Progenitor cell of endocrine pancreas (in vitro differentiated cells): Measurements from ENCODE around the gene GTF2B. TPM values are rescaled to one million over a fixed set of nuclear protein-coding genes. Genes with fewer than 3 reads are reported as not detected.

Source experiments
- DNase-seq: peaks from one replicate; pipeline ENCODE4 v3.0.0; 2021; ENCODE audit warnings: low spot score; ENCODE audit not compliant: unreplicated experiment
- H3K27ac Mint-ChIP-seq: 2 replicates; pipeline ENCODE4 v1.8.0; 2021; ENCODE audit warnings: mild to moderate bottlenecking, moderate library complexity, mixed read lengths
- H3K27me3 Mint-ChIP-seq: 2 replicates; pipeline ENCODE4 v1.8.0; 2021; ENCODE audit warnings: mixed read lengths
- H3K36me3 Mint-ChIP-seq: 2 replicates; pipeline ENCODE4 v1.8.0; 2022; ENCODE audit warnings: mixed read lengths; ENCODE audit not compliant: insufficient read depth
- H3K4me1 Mint-ChIP-seq: 2 replicates; pipeline ENCODE4 v1.8.0; 2021; ENCODE audit warnings: low read depth, mixed read lengths
- H3K4me3 Mint-ChIP-seq: 2 replicates; pipeline ENCODE4 v1.8.0; 2021; ENCODE audit warnings: low read depth, mild to moderate bottlenecking, moderate library complexity, mixed read lengths
- H3K9me3 Mint-ChIP-seq: 2 replicates; pipeline ENCODE4 v1.8.0; 2021; ENCODE audit warnings: low read depth, mixed read lengths
- total RNA-seq: library from RNA; stranded (reverse); gene quantifications from 2 replicates; pipeline ENCODE4 v1.2.1, GENCODE V29; 2021
- TF ChIP-seq, protein P1 (sequence below): fragments of 200-600 bp; sonication (generic); IDR thresholded peaks from one replicate; pipeline ENCODE4 v1.5.0; 2021; ENCODE audit warnings: antibody characterized with exemption, mild to moderate bottlenecking; ENCODE audit not compliant: unreplicated experiment

GTF2B gene
- total RNA-seq, 1 donor from 2014 or later, result 27.4 TPM

DNA sequence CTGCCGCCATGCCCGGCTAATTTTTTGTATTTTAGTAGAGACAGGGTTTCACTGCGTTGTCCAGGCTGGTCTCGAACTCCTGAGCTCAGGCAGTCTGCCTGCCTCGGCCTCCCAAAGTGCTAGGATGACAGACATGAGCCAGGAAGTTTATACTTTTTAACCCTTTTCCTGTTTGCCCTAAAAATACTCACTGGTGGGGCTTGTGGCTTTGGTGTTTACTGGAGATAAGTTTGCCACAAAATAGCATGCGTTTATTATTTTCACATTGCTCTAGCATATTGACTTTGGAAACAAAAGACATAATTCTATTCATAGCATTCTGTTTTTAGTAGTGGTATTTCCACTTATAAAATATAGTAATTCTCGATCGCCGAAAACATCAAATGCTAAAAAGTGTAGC, 19.8 kb upstream of the GTF2B start:
- Mint-ChIP-seq H3K9me3 (peaks cover 26% of the 10 kb centered on the region), H3K4me3 (no peak overlapping the region), H3K4me1 (no peaks in the 10 kb centered on the region), H3K36me3 (peaks cover 4% of the 10 kb centered on the region), H3K27me3 (no peaks in the 10 kb centered on the region), H3K27ac (no peak overlapping the region)
- TF ChIP-seq, protein P1, sequence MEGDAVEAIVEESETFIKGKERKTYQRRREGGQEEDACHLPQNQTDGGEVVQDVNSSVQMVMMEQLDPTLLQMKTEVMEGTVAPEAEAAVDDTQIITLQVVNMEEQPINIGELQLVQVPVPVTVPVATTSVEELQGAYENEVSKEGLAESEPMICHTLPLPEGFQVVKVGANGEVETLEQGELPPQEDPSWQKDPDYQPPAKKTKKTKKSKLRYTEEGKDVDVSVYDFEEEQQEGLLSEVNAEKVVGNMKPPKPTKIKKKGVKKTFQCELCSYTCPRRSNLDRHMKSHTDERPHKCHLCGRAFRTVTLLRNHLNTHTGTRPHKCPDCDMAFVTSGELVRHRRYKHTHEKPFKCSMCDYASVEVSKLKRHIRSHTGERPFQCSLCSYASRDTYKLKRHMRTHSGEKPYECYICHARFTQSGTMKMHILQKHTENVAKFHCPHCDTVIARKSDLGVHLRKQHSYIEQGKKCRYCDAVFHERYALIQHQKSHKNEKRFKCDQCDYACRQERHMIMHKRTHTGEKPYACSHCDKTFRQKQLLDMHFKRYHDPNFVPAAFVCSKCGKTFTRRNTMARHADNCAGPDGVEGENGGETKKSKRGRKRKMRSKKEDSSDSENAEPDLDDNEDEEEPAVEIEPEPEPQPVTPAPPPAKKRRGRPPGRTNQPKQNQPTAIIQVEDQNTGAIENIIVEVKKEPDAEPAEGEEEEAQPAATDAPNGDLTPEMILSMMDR, result no peak
- no peak for DNase-seq

DNA sequence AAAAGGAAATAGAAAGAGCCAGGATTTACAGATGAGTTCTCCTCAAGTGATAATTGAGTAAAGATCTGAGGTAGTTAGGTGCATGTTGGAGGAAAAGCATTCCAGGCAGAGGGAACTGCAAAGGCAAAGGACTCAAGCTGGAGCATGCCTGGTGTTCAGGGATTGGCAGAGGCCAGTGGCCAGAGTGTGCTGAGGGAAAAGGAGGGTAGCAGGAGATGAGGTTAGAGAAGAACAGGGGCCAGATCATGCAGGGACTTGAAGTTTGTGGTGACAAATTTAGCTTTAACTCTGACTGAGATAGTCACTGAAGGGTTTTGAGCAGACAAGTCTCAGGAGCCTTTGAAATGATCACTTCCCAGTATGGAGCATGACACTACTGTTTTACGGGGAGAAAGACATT, 19.0 kb upstream of the GTF2B start:
- TF ChIP-seq, protein P1, result no peak

DNA sequence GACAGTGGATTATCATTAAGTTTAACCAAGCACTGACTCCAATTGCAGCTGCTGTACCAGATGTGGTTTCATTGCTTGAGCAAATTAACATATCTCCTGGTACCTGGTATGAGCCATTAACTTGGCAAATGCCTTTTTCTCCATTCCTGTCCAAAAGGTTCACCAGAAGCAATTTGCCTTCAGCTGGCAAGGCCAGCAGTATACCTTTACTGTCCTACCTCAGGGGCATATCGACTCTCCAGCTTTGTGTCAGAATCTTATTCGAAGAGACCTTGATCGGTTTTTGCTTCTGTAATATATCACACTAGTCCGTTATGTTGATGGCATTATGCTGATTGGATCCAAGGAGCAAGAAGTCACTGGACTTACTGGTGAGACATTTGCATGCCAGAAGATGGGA, 9.5 kb upstream of the GTF2B start:
- H3K27me3 Mint-ChIP-seq, result no peaks in the 10 kb centered on the region
- no peak for DNase-seq
- no peaks in the 10 kb centered on the region for H3K4me1 Mint-ChIP-seq
- no peak overlapping the region for H3K4me3 Mint-ChIP-seq
- no peaks in the 10 kb centered on the region for H3K9me3 Mint-ChIP-seq
- TF ChIP-seq, protein P1, result no peak
- no peak overlapping the region for H3K27ac Mint-ChIP-seq
- no peaks in the 10 kb centered on the region for H3K36me3 Mint-ChIP-seq

More for the DNA sequence above, 19.0 kb upstream of the GTF2B start:
- no peaks in the 10 kb centered on the region for H3K4me1 Mint-ChIP-seq
- no peaks in the 10 kb centered on the region for H3K27me3 Mint-ChIP-seq
- H3K27ac Mint-ChIP-seq, result no peak overlapping the region
- no peak for DNase-seq
- no peak overlapping the region for H3K4me3 Mint-ChIP-seq
- peaks cover 18% of the 10 kb centered on the region for H3K9me3 Mint-ChIP-seq
- H3K36me3 Mint-ChIP-seq, result peaks cover 2% of the 10 kb centered on the region

DNA sequence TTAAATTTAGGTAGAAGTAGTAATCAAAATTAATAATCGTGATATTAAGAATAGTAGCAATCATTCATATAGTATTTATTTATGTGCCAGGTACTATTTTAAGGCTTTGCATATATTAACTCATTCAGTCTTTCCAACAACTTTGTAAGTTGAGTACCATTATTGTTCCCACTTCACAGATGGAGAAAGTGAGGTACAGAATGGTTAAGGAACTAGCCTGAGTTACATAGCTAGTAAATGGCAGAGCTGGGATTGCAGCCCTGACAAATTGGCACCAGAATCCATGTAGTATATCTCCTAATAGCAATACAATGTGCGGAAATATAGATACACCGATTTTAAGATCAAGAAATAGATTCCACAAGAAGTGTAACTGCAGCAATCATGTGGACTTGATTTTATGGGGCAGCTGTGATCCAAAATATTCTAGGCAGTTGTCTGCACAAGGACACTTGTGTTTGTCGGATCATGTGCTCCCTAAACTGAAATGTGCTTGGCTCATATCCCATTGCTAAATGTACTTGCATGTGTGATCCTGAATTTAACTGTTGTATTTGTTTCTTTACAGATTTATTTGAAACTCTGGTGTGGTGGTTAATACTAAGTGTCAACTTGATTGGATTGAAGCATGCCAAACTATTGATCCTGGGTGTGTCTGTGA, 5.8 kb upstream of the GTF2B start:
- H3K4me3 Mint-ChIP-seq, result no peak overlapping the region
- peaks cover under 1% of the 10 kb centered on the region for H3K9me3 Mint-ChIP-seq
- no peak for DNase-seq
- H3K36me3 Mint-ChIP-seq, result no peaks in the 10 kb centered on the region
- peaks cover under 1% of the 10 kb centered on the region for H3K4me1 Mint-ChIP-seq
- no peak overlapping the region for H3K27ac Mint-ChIP-seq
- no peaks in the 10 kb centered on the region for H3K27me3 Mint-ChIP-seq
- TF ChIP-seq, protein P1, result no peak

DNA sequence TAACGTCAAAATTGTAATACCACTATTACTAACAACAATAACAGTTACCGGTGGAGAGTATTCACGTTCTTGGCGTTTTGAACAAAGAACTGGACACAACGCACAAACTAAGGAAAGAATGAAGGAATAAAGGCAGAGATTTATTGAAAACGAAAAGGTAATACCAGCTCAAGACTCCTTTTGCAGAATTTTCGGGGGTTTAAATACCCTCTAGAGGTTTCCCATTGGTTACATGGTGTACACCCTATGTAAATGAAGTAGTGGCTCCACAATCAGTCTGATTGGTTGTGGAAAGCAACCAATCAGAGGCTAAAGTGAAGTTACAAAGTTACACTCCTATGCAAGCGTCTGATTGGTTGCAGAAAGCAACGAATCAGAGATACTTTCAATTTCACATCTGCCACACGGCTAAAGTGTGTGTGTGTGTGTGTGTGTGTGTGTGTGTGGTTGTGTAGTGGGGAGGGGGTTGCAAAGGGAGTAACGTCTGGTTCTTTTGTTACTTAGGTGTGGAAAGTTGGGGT, 1.1 kb upstream of the GTF2B start:
- Mint-ChIP-seq H3K4me3 (peak overlapping the region; percentile 98), H3K4me1 (peaks cover 17% of the 10 kb centered on the region)

More for the DNA sequence above, 1.1 kb upstream of the GTF2B start:
- Mint-ChIP-seq H3K27ac (peak overlapping the region; percentile 98), H3K9me3 (peaks cover 3% of the 10 kb centered on the region), H3K27me3 (no peaks in the 10 kb centered on the region), H3K36me3 (no peaks in the 10 kb centered on the region)
- no peak for DNase-seq
- TF ChIP-seq, protein P1, result no peak
